DMS114 treated with DMSO at 0.1 percent for 48 hours (cell line): ENCODE results near the gene MAPKBP1.
"Not testable (repeated sequence)": the region's sequence is repeated elsewhere in the genome, so short reads cannot be mapped to it uniquely, and the experiment has no call there.

Experiments
- DNase-seq: peaks from one replicate; lab custom pipeline; 2025; ENCODE audit not compliant: unreplicated experiment; lab: John Stamatoyannopoulos, UW

MAPKBP1 gene

GRCh38 chr15:41774062-41774881 lies at the start of gene MAPKBP1:
Gene MAPKBP1 (plus strand): TSS chr15:41774484. CDS start chr15:41775276, 792 bp downstream.
- peak; percentile 93 for DNase-seq

GRCh38 chr15:41727143-41727542 lies 47.1 kb upstream of the MAPKBP1 start:
- no peak for DNase-seq

- DNase-seq = not testable (repeated sequence)
These were observed 46.2 kb upstream of the MAPKBP1 start for GRCh38 chr15:41728061-41728460.

GRCh38 chr15:41730543-41730942 lies 43.7 kb upstream of the MAPKBP1 start:
- DNase-seq = no peak

GRCh38 chr15:41732483-41732882 lies 41.8 kb upstream of the MAPKBP1 start:
- DNase-seq = no peak

GRCh38 chr15:41734079-41734478 lies 40.2 kb upstream of the MAPKBP1 start:
- no peak for DNase-seq

GRCh38 chr15:41735046-41735445 lies 39.2 kb upstream of the MAPKBP1 start:
- DNase-seq = no peak

GRCh38 chr15:41735492-41735891 lies 38.8 kb upstream of the MAPKBP1 start:
- DNase-seq = not testable (repeated sequence)

GRCh38 chr15:41746802-41747201 lies 27.5 kb upstream of the MAPKBP1 start:
- DNase-seq = no peak

- DNase-seq = no peak
These were observed 18.1 kb upstream of the MAPKBP1 start for GRCh38 chr15:41756198-41756597.

- peak; percentile 58 for DNase-seq
These were observed 1.5 kb upstream of the MAPKBP1 start for GRCh38 chr15:41772720-41773331.

GRCh38 chr15:41773332-41773728 lies 954 bp upstream of the MAPKBP1 start:
- no peak for DNase-seq

- no peak for DNase-seq
These were observed 589 bp upstream of the MAPKBP1 start for GRCh38 chr15:41773729-41774061.

GRCh38 chr15:41774882-41775417 lies 666 bp downstream of the MAPKBP1 start:
- no peak for DNase-seq

GRCh38 chr15:41775651-41776050 lies 1.4 kb downstream of the MAPKBP1 start:
- no peak for DNase-seq

GRCh38 chr15:41777421-41777973 lies 3.2 kb downstream of the MAPKBP1 start:
- DNase-seq = no peak

GRCh38 chr15:41778521-41778920 lies 4.2 kb downstream of the MAPKBP1 start:
- no peak for DNase-seq

- DNase-seq = no peak
These were observed 5.4 kb downstream of the MAPKBP1 start for GRCh38 chr15:41779662-41780157.

- no peak for DNase-seq
These were observed 6.0 kb downstream of the MAPKBP1 start for GRCh38 chr15:41780266-41780665.

- DNase-seq = no peak
These were observed 6.4 kb downstream of the MAPKBP1 start for GRCh38 chr15:41780727-41781126.

GRCh38 chr15:41782371-41783282 lies 8.3 kb downstream of the MAPKBP1 start:
- DNase-seq = no peak
